Gastroesophageal sphincter (tissue), 3 donors: Measurements from ENCODE around the gene ECM1.

Experiments used
- CTCF ChIP-seq, 4 experiments: fragments of 200-600 bp in 2 of 4; fragments of 450-650 bp in 2 of 4; sonication (generic) in 1 of 4; IDR thresholded peaks; one replicate each; pipeline ENCODE4 v1.5.1; 2017 to 2019; ENCODE audit warnings: antibody characterized with exemption in 4 of 4, mild to moderate bottlenecking in 2 of 4, moderate library complexity in 2 of 4
- POLR2A ChIP-seq, 2 donors: fragments of 450-650 bp; IDR thresholded peaks; one replicate each; pipeline ENCODE4 v1.6.1; 2017; ENCODE audit warnings: antibody characterized with exemption in 2 of 2, mild to moderate bottlenecking in 2 of 2, moderate library complexity in 1 of 2
- POLR2AphosphoS5 ChIP-seq: sonication (generic); formaldehyde crosslinking; IDR thresholded peaks from one replicate; pipeline ENCODE4 v1.6.1; 2017; ENCODE audit warnings: antibody characterized with exemption

DNA sequence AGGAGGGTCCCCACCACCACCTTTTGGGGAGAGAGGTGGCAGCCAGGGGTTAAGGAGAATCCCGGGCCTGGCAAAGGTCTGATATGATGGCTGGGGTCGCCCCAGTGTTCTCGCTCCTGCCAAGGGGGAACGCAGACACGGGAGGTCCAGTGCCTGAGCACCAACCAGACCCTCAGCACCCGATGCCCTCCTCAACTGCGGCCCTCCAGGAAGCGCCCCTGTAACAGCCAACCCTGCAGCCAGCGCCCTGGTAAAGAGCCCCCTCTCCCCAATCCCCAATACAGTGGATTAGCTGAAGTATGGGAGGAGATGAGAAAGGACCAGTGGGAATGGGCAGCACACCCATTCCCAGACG, 51.7 kb downstream of the ECM1 start:
- TF ChIP-seq CTCF (IDR thresholded peaks at IDR 0.05), result no peak
- TF ChIP-seq POLR2AphosphoS5, result no peak
- TF ChIP-seq POLR2A (IDR thresholded peaks at IDR 0.05), result no peak
